Measurements from ENCODE around the gene LRCH1.

- no peak for TF ChIP-seq FOXP1 (IDR thresholded peaks at IDR 0.05)
- TF ChIP-seq FOXP1 (CRISPR knock-in tag; IDR thresholded peaks at IDR 0.05) = no peak
- TF ChIP-seq ZNF629 (CRISPR knock-in tag; conservative IDR thresholded peaks at IDR 0.05) = no peak
- TF ChIP-seq NFYB (CRISPR knock-in tag; IDR thresholded peaks at IDR 0.05) = no peak
- no peak for TF ChIP-seq CTCF (CRISPR knock-in tag; IDR thresholded peaks at IDR 0.05)
- no peak for TF ChIP-seq MXI1 (IDR thresholded peaks at IDR 0.05; ENCODE audit: borderline replicate concordance, low read depth, low read length)
- no peak for TF ChIP-seq HOXA7 (CRISPR knock-in tag; IDR thresholded peaks at IDR 0.05)
- TF ChIP-seq ZBTB26 (CRISPR knock-in tag; IDR thresholded peaks at IDR 0.05; ENCODE audit: borderline replicate concordance) = no peak
- TF ChIP-seq ZNF687 (CRISPR knock-in tag; IDR thresholded peaks at IDR 0.05) = no peak
- no peak for TF ChIP-seq KLF13 (CRISPR knock-in tag; IDR thresholded peaks at IDR 0.05)
- TF ChIP-seq U2AF1 (optimal IDR thresholded peaks at IDR 0.05; ENCODE audit: low read depth, low read length) = no peak
- no peak for TF ChIP-seq FOXK2 (IDR thresholded peaks at IDR 0.05)
These were observed 182.5 kb downstream of the LRCH1 start for GRCh38 chr13:46735425-46735824.

Measured in HepG2 (cell line).